Stimulated activated CD4-positive, alpha-beta T cell treated with anti-CD3 and anti-CD28 coated beads, Interleukin-15, amount 100 ng/mL, for 48 hours (primary cell): ENCODE data around the gene TIPIN.
"Not testable (repeated sequence)": the region's sequence is repeated elsewhere in the genome, so short reads cannot be mapped to it uniquely, and the experiment has no call there.

Source experiments
- DNase-seq, 2 donors: peaks; one replicate each; pipeline ENCODE4 v3.0.0-alpha.2; 2020; ENCODE audit warnings: low read depth in 2 of 2

Gene TIPIN

GRCh38 chr15:66356359-66357236 is at the start of gene TIPIN:
TSS of gene TIPIN (minus strand) at chr15:66356685. CDS start at chr15:66352947, 3,738 bp downstream.
- DNase-seq: peak; percentile 98

- no peak for DNase-seq
Observed at GRCh38 chr15:66405615-66406014, 49.1 kb upstream of the TIPIN start.

- no peak for DNase-seq
Observed at GRCh38 chr15:66405007-66405406, 48.5 kb upstream of the TIPIN start.

GRCh38 chr15:66404532-66404931 is 48.0 kb upstream of the TIPIN start:
- no peak for DNase-seq

GRCh38 chr15:66404122-66404521 is 47.6 kb upstream of the TIPIN start:
- no peak for DNase-seq

GRCh38 chr15:66403323-66403722 is 46.8 kb upstream of the TIPIN start:
- DNase-seq: no peak

- DNase-seq: no peak
Observed at GRCh38 chr15:66402761-66403284, 46.3 kb upstream of the TIPIN start.

- DNase-seq: no peak
Observed at GRCh38 chr15:66401130-66402021, 44.9 kb upstream of the TIPIN start.

GRCh38 chr15:66400351-66400774 is 43.9 kb upstream of the TIPIN start:
- no peak for DNase-seq

GRCh38 chr15:66399276-66399675 is 42.8 kb upstream of the TIPIN start:
- no peak for DNase-seq

- DNase-seq: no peak
Observed at GRCh38 chr15:66394915-66395314, 38.4 kb upstream of the TIPIN start.

- no peak for DNase-seq
Observed at GRCh38 chr15:66394472-66394871, 38.0 kb upstream of the TIPIN start.

- DNase-seq: not testable (repeated sequence)
Observed at GRCh38 chr15:66393037-66393436, 36.6 kb upstream of the TIPIN start.

- no peak for DNase-seq
Observed at GRCh38 chr15:66390678-66391077, 34.2 kb upstream of the TIPIN start.

GRCh38 chr15:66389859-66390381 is 33.4 kb upstream of the TIPIN start:
- DNase-seq: no peak

GRCh38 chr15:66389098-66389858 is 32.8 kb upstream of the TIPIN start:
- no peak for DNase-seq

GRCh38 chr15:66388576-66388975 is 32.1 kb upstream of the TIPIN start:
- no peak for DNase-seq

GRCh38 chr15:66388043-66388363 is 31.5 kb upstream of the TIPIN start:
- DNase-seq: no peak

GRCh38 chr15:66387163-66388042 is 30.9 kb upstream of the TIPIN start:
- peak; percentile 74 to 81 for DNase-seq
